Measurements from ENCODE around the gene SULT1A3. TPM values are rescaled to one million over a fixed set of nuclear protein-coding genes. Genes with fewer than 3 reads are reported as not detected.

SULT1A3 gene
- total RNA-seq, 1 experiment from 2014 or later, result 16.8 TPM

- CTCF ChIA-PET, result interaction anchor here (0.7 kb wide), 1 partner anchor 86 kb away, joined by 3 read pairs; no protein-coding TSS in a partner anchor
- Histone ChIP-seq H3K27me3 (ENCODE audit: control insufficient read depth, insufficient read depth, low read length) (no peaks in the 10 kb centered on the region), H3K4me3 (ENCODE audit: low read depth in 2 of 2, low read length in 2 of 2) (no peak overlapping the region), H3K9me3 (ENCODE audit: control insufficient read depth, insufficient read depth, low read depth, low read length) (no peaks in the 10 kb centered on the region), H3K36me3 (ENCODE audit: control insufficient read depth, insufficient read depth, low read length) (no peaks in the 10 kb centered on the region), H3K27ac (ENCODE audit: low read length) (no peak overlapping the region), H3K4me1 (ENCODE audit: control insufficient read depth, insufficient read depth, low read length) (no peaks in the 10 kb centered on the region)
- intact Hi-C loops (cut with micrococcal nuclease; ENCODE audit: unreplicated experiment) (no loop called here), in situ Hi-C loops (cut with HindIII; ENCODE audit: low pct_unique_long_range_greater_than_20kb, low sequenced_read_pairs) (no loop called here)
- POLR2A ChIA-PET, result no interaction called here
- ATAC-seq, result no peak
- no TSS peak for BruUV-seq (replicated peaks)
- TF ChIP-seq REST (IDR thresholded peaks at IDR 0.05; ENCODE audit: insufficient read depth in 1 of 2, low read depth in 2 of 2, low read length in 1 of 2) (no peak), POLR2AphosphoS5 (IDR thresholded peaks at IDR 0.05; ENCODE audit: low read depth, low read length) (no peak), SIN3A (IDR thresholded peaks at IDR 0.05; ENCODE audit: borderline replicate concordance, insufficient read depth, low read depth, low read length) (no peak), TCF7L2 (IDR thresholded peaks at IDR 0.05; ENCODE audit: low read depth, low read length) (no peak)
- TF ChIP-seq, protein P1, sequence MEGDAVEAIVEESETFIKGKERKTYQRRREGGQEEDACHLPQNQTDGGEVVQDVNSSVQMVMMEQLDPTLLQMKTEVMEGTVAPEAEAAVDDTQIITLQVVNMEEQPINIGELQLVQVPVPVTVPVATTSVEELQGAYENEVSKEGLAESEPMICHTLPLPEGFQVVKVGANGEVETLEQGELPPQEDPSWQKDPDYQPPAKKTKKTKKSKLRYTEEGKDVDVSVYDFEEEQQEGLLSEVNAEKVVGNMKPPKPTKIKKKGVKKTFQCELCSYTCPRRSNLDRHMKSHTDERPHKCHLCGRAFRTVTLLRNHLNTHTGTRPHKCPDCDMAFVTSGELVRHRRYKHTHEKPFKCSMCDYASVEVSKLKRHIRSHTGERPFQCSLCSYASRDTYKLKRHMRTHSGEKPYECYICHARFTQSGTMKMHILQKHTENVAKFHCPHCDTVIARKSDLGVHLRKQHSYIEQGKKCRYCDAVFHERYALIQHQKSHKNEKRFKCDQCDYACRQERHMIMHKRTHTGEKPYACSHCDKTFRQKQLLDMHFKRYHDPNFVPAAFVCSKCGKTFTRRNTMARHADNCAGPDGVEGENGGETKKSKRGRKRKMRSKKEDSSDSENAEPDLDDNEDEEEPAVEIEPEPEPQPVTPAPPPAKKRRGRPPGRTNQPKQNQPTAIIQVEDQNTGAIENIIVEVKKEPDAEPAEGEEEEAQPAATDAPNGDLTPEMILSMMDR (IDR thresholded peaks at IDR 0.05), result no peak
- DNase-seq (ENCODE audit: low read depth, low spot score), result no peak
Measured at GRCh38 chr16:30179195-30179594, 19.9 kb upstream of the SULT1A3 start.

- ChIA-PET POLR2A (interaction anchor here (0.6 kb wide), 1 partner anchor 120 kb away, joined by 3 read pairs; no protein-coding TSS in a partner anchor), CTCF (no interaction called here)
- Histone ChIP-seq H3K36me3 (ENCODE audit: control insufficient read depth, insufficient read depth, low read length) (no peaks in the 10 kb centered on the region), H3K4me3 (ENCODE audit: low read depth in 2 of 2, low read length in 2 of 2) (no peak overlapping the region), H3K4me1 (ENCODE audit: control insufficient read depth, insufficient read depth, low read length) (no peaks in the 10 kb centered on the region), H3K27me3 (ENCODE audit: control insufficient read depth, insufficient read depth, low read length) (no peaks in the 10 kb centered on the region), H3K9me3 (ENCODE audit: control insufficient read depth, insufficient read depth, low read depth, low read length) (no peaks in the 10 kb centered on the region), H3K27ac (ENCODE audit: low read length) (no peak overlapping the region)
- intact Hi-C loops (cut with micrococcal nuclease; ENCODE audit: unreplicated experiment), result no loop called here
- ATAC-seq, result no peak
- DNase-seq (ENCODE audit: low read depth, low spot score), result no peak
- no peak for TF ChIP-seq TCF7L2 (IDR thresholded peaks at IDR 0.05; ENCODE audit: low read depth, low read length)
- no peak for TF ChIP-seq POLR2AphosphoS5 (IDR thresholded peaks at IDR 0.05; ENCODE audit: low read depth, low read length)
- TF ChIP-seq REST (IDR thresholded peaks at IDR 0.05; ENCODE audit: insufficient read depth in 1 of 2, low read depth in 2 of 2, low read length in 1 of 2), result no peak
- no peak for TF ChIP-seq SIN3A (IDR thresholded peaks at IDR 0.05; ENCODE audit: borderline replicate concordance, insufficient read depth, low read depth, low read length)
- TF ChIP-seq, protein P1 (IDR thresholded peaks at IDR 0.05), result no peak
- in situ Hi-C loops (cut with HindIII; ENCODE audit: low pct_unique_long_range_greater_than_20kb, low sequenced_read_pairs), result no loop called here
- BruUV-seq (replicated peaks), result no TSS peak
Measured at GRCh38 chr16:30179931-30180330, 19.1 kb upstream of the SULT1A3 start.
